Measurements from ENCODE around the gene AK8.

The AK8 gene

GRCh38 chr9:132877824-132878694, at the start of gene AK8:
Gene AK8 (minus strand): TSS chr9:132878284. CDS start chr9:132878255, 29 bp downstream.
- no peak for DNase-seq

- no peak for DNase-seq
Observed at GRCh38 chr9:132927704-132928103, 49.6 kb upstream of the AK8 start.

- no peak for DNase-seq
Observed at GRCh38 chr9:132923346-132923902, 45.3 kb upstream of the AK8 start.

GRCh38 chr9:132919614-132920268, 41.7 kb upstream of the AK8 start:
- no peak for DNase-seq

- DNase-seq = no peak
Observed at GRCh38 chr9:132914924-132915323, 36.8 kb upstream of the AK8 start.

GRCh38 chr9:132912131-132912530, 34.0 kb upstream of the AK8 start:
- DNase-seq = no peak

GRCh38 chr9:132910376-132910775, 32.3 kb upstream of the AK8 start:
- no peak for DNase-seq

GRCh38 chr9:132909311-132909710, 31.2 kb upstream of the AK8 start:
- DNase-seq = no peak

- DNase-seq = no peak
Observed at GRCh38 chr9:132908635-132909034, 30.6 kb upstream of the AK8 start.

- DNase-seq = no peak
Observed at GRCh38 chr9:132905726-132906125, 27.6 kb upstream of the AK8 start.

GRCh38 chr9:132903574-132904492, 25.7 kb upstream of the AK8 start:
- DNase-seq = no peak

- DNase-seq = peak; percentile 22
Observed at GRCh38 chr9:132901858-132902831, 24.1 kb upstream of the AK8 start.

GRCh38 chr9:132898051-132898450, 20.0 kb upstream of the AK8 start:
- no peak for DNase-seq

GRCh38 chr9:132896906-132897305, 18.8 kb upstream of the AK8 start:
- DNase-seq = no peak

- DNase-seq = no peak
Observed at GRCh38 chr9:132896264-132896663, 18.2 kb upstream of the AK8 start.

- DNase-seq = no peak
Observed at GRCh38 chr9:132894862-132895835, 17.1 kb upstream of the AK8 start.

GRCh38 chr9:132894346-132894745, 16.3 kb upstream of the AK8 start:
- no peak for DNase-seq

- no peak for DNase-seq
Observed at GRCh38 chr9:132892400-132892799, 14.3 kb upstream of the AK8 start.

GRCh38 chr9:132888151-132888550, 10.1 kb upstream of the AK8 start:
- DNase-seq = no peak
